PC-3 (cell line): ENCODE results near the gene SRI.

Experiments
- EZH2phosphoT487 ChIP-seq: fragments of 300-600 bp; sonication (generic); IDR thresholded peaks from 2 replicates; pipeline ENCODE4 v1.6.1; 2018; ENCODE audit warnings: mild to moderate bottlenecking, antibody characterized with exemption, low read length, borderline replicate concordance
- TF ChIP-seq, protein P1 (sequence below): fragments of 300-600 bp; sonication (generic); conservative IDR thresholded peaks from 2 replicates; pipeline ENCODE4 v1.5.1; 2017; ENCODE audit warnings: antibody characterized with exemption, low read depth, mild to moderate bottlenecking, low read length

DNA sequence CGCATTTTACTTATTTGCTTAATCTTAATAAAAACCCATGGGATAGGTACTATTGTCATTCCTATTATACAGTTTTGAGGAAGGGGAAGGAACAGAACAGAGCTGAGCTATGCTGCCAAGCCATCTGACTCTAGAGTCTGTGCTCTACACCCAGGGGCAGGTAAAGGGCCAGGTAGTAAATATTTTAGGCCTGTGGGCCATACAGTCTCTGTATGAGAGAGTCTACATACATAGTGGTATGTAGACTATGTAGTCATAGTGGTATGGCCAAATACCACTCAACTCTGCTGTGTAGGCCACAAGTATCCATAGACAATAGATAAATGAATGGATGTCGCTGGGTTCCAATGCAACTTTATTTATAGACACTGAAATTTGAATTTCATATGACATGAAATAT is 3.4 kb upstream of the SRI start:
- TF ChIP-seq, protein P1, sequence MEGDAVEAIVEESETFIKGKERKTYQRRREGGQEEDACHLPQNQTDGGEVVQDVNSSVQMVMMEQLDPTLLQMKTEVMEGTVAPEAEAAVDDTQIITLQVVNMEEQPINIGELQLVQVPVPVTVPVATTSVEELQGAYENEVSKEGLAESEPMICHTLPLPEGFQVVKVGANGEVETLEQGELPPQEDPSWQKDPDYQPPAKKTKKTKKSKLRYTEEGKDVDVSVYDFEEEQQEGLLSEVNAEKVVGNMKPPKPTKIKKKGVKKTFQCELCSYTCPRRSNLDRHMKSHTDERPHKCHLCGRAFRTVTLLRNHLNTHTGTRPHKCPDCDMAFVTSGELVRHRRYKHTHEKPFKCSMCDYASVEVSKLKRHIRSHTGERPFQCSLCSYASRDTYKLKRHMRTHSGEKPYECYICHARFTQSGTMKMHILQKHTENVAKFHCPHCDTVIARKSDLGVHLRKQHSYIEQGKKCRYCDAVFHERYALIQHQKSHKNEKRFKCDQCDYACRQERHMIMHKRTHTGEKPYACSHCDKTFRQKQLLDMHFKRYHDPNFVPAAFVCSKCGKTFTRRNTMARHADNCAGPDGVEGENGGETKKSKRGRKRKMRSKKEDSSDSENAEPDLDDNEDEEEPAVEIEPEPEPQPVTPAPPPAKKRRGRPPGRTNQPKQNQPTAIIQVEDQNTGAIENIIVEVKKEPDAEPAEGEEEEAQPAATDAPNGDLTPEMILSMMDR: no peak
- TF ChIP-seq EZH2phosphoT487: no peak
